PC-9 (cell line): ENCODE data around the gene WDR72. TPM values are rescaled to one million over a fixed set of nuclear protein-coding genes. Genes with fewer than 3 reads are reported as not detected.

Experiments
- BruUV-seq: library from RNA; stranded (reverse); fragments of 400-500 nt; replicated peaks from 2 replicates; lab custom pipeline; 2021; lab: Mats Ljungman, UMichigan
- CTCF ChIA-PET: fragments of 300-600 bp; sonication (Branson Sonifier 250); formaldehyde crosslinking; loops from one replicate; lab custom pipeline; 2022; ENCODE audit warnings: antibody characterized with exemption; lab: Charles Lee
- POLR2A ChIA-PET: fragments of 300-600 bp; sonication (Branson Sonifier 250); formaldehyde crosslinking; loops from one replicate; lab custom pipeline; 2022; ENCODE audit warnings: antibody characterized with exemption; ENCODE audit not compliant: unreplicated experiment; lab: Charles Lee
- DNase-seq, 2 experiments: peaks; one replicate each; pipeline versions ENCODE4 v3.0.0 to v3.0.0-alpha.2; 2015 to 2022; ENCODE audit warnings: mixed read lengths in 1 of 2
- H2AFZ ChIP-seq: fragments of 200-600 bp; sonication (generic); 2 replicates; pipeline ENCODE4 v1.8.1; 2017; ENCODE audit warnings: antibody characterized with exemption
- H3F3A ChIP-seq: fragments of 200-600 bp; sonication (generic); 2 replicates; pipeline ENCODE4 v1.8.1; 2017; ENCODE audit warnings: antibody characterized with exemption, mild to moderate bottlenecking, low read depth; ENCODE audit not compliant: insufficient read depth
- H3K27ac ChIP-seq: fragments of 200-600 bp; sonication (generic); 2 replicates; pipeline ENCODE4 v1.6.1; 2016; ENCODE audit warnings: mixed run types
- H3K27me3 ChIP-seq: fragments of 200-600 bp; sonication (generic); 2 replicates; pipeline ENCODE4 v1.6.1; 2016; ENCODE audit warnings: low read depth, mixed run types; ENCODE audit not compliant: insufficient read depth
- H3K36me3 ChIP-seq: fragments of 200-600 bp; sonication (generic); 2 replicates; pipeline ENCODE4 v1.6.1; 2016; ENCODE audit warnings: low read depth, mixed run types
- H3K4me1 ChIP-seq: fragments of 200-600 bp; sonication (generic); replicated peaks from 2 replicates; pipeline ENCODE4 v1.6.1; 2016; ENCODE audit warnings: mixed run types; ENCODE audit not compliant: insufficient read depth
- H3K4me2 ChIP-seq: fragments of 200-600 bp; sonication (generic); 2 replicates; pipeline ENCODE4 v1.6.1; 2017; ENCODE audit warnings: mixed run types
- H3K4me3 ChIP-seq: fragments of 200-600 bp; sonication (generic); 2 replicates; pipeline ENCODE4 v1.6.1; 2016; ENCODE audit warnings: mixed run types
- H3K79me2 ChIP-seq: fragments of 200-600 bp; sonication (generic); 2 replicates; pipeline ENCODE4 v1.6.1; 2017; ENCODE audit warnings: low read depth, mixed run types
- H3K9me2 ChIP-seq: fragments of 200-600 bp; sonication (generic); 2 replicates; pipeline ENCODE4 v1.8.1; 2017; ENCODE audit warnings: mild to moderate bottlenecking; ENCODE audit not compliant: insufficient read depth
- H3K9me3 ChIP-seq: fragments of 200-600 bp; sonication (generic); 2 replicates; pipeline ENCODE4 v1.8.1; 2016; ENCODE audit warnings: low read depth; ENCODE audit not compliant: insufficient read depth
- H4K20me1 ChIP-seq: fragments of 200-600 bp; sonication (generic); 2 replicates; pipeline ENCODE4 v1.8.1; 2017; ENCODE audit not compliant: insufficient read depth
- EZH2 ChIP-seq: fragments of 200-600 bp; sonication (generic); IDR thresholded peaks from 2 replicates; pipeline ENCODE4 v1.8.0; 2017; ENCODE audit warnings: antibody characterized with exemption, low read depth
- intact Hi-C: fragments of 100-400 bp; cut with micrococcal nuclease; formaldehyde crosslinking; loops from one replicate; pipeline ENCODE4 v1.10.0; 2022; ENCODE audit not compliant: unreplicated experiment
- total RNA-seq: library from RNA; stranded (reverse); gene quantifications from 2 replicates; pipeline ENCODE4 v1.2.3, GENCODE V29; 2021
- TF ChIP-seq, protein P1 (sequence below): fragments of 200-600 bp; sonication (generic); conservative IDR thresholded peaks from 2 replicates; pipeline ENCODE4 v1.6.1; 2017; ENCODE audit warnings: mixed run types, antibody characterized with exemption, mild to moderate bottlenecking, moderate library complexity

Gene WDR72
- total RNA-seq, 1 experiment from 2014 or later: 1.9 TPM

GRCh38 chr15:53648934-53649333 lies 110.5 kb downstream of the WDR72 start:
- Histone ChIP-seq H4K20me1 (no peaks in the 10 kb centered on the region), H3K27me3 (no peaks in the 10 kb centered on the region), H3K9me3 (no peaks in the 10 kb centered on the region), H3K27ac (no peak overlapping the region), H3K79me2 (no peaks in the 10 kb centered on the region), H3F3A (no peaks in the 10 kb centered on the region), H3K4me1 (no peaks in the 10 kb centered on the region), H3K36me3 (no peaks in the 10 kb centered on the region), H3K9me2 (no peaks in the 10 kb centered on the region), H3K4me3 (no peak overlapping the region), H2AFZ (no peak overlapping the region), H3K4me2 (no peak overlapping the region)
- POLR2A ChIA-PET: no interaction called here
- no TSS peak for BruUV-seq
- CTCF ChIA-PET: no interaction called here
- no peak for DNase-seq
- TF ChIP-seq, protein P1, sequence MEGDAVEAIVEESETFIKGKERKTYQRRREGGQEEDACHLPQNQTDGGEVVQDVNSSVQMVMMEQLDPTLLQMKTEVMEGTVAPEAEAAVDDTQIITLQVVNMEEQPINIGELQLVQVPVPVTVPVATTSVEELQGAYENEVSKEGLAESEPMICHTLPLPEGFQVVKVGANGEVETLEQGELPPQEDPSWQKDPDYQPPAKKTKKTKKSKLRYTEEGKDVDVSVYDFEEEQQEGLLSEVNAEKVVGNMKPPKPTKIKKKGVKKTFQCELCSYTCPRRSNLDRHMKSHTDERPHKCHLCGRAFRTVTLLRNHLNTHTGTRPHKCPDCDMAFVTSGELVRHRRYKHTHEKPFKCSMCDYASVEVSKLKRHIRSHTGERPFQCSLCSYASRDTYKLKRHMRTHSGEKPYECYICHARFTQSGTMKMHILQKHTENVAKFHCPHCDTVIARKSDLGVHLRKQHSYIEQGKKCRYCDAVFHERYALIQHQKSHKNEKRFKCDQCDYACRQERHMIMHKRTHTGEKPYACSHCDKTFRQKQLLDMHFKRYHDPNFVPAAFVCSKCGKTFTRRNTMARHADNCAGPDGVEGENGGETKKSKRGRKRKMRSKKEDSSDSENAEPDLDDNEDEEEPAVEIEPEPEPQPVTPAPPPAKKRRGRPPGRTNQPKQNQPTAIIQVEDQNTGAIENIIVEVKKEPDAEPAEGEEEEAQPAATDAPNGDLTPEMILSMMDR: no peak
- no peak for TF ChIP-seq EZH2
- intact Hi-C loops: no loop called here

DNA sequence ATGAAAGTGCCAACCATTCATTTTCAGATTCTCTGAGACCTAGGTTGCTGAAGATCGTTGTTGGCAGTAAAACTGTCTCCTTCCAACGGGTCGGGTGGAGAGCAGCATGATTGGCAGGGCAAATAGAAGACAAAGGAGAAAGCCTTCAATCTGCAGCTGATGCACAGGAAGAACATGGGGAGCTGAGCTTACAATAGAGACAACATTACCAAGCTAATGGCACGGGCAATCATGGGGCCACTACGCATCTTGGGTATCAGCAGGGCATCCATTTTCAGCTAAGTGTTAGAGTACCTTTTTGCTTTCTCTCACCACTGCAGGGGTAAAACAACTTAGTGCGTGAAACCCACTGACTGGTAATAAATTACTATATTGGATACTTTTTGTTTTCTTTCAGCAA lies 114.8 kb downstream of the WDR72 start:
- no peaks in the 10 kb centered on the region for H3F3A ChIP-seq
- no peak overlapping the region for H3K4me2 ChIP-seq
- H3K27ac ChIP-seq: no peak overlapping the region
- H3K79me2 ChIP-seq: no peaks in the 10 kb centered on the region
- H3K27me3 ChIP-seq: no peaks in the 10 kb centered on the region
- H3K9me2 ChIP-seq: no peaks in the 10 kb centered on the region
- ChIA-PET POLR2A (no interaction called here), CTCF (no interaction called here)
- no peaks in the 10 kb centered on the region for H3K36me3 ChIP-seq
- H3K9me3 ChIP-seq: no peaks in the 10 kb centered on the region
- H4K20me1 ChIP-seq: no peaks in the 10 kb centered on the region
- BruUV-seq: no TSS peak
- TF ChIP-seq EZH2: no peak
- TF ChIP-seq, protein P1: no peak
- H3K4me3 ChIP-seq: no peak overlapping the region
- no peak for DNase-seq
- no peaks in the 10 kb centered on the region for H3K4me1 ChIP-seq
- H2AFZ ChIP-seq: no peak overlapping the region
- intact Hi-C loops: no loop called here

DNA sequence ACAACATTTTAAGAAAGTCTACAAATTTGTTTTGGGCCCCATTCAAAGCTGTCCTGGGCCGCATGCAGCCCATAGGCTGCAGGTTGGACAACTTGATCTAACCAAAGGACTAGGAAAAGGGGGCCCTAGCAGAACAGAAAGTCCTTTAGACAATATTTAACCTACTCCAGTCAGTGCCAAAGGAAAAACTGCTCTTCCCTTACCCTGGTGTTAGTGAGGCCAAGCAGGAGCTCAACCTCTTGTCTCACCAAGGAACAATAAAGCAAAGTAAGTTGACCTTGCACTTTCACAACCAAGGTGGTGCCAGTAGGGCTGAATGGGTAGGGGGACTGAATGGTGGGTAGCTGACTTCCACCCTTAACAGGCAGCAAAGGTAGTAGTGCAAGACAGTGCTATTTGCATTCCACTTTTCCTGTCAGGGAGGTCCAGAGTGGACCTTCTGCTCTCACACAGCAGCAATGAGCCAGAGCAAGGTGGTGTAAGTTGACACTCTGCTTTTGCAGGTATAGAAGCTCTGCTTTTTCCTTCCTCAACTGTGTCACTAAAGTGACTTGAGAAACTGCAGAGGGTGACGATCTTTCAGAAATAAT lies 124.9 kb downstream of the WDR72 start:
- no TSS peak for BruUV-seq
- intact Hi-C loops: no loop called here
- CTCF ChIA-PET: no interaction called here
- Histone ChIP-seq H3K9me3 (no peaks in the 10 kb centered on the region), H3K4me1 (no peaks in the 10 kb centered on the region), H2AFZ (no peak overlapping the region), H4K20me1 (no peaks in the 10 kb centered on the region), H3F3A (no peaks in the 10 kb centered on the region), H3K4me2 (no peak overlapping the region), H3K79me2 (no peaks in the 10 kb centered on the region), H3K4me3 (no peak overlapping the region), H3K9me2 (no peaks in the 10 kb centered on the region), H3K36me3 (no peaks in the 10 kb centered on the region), H3K27me3 (no peaks in the 10 kb centered on the region), H3K27ac (no peak overlapping the region)
- TF ChIP-seq EZH2: no peak
- TF ChIP-seq, protein P1: no peak
- POLR2A ChIA-PET: no interaction called here
- no peak for DNase-seq
